ENCODE results near the gene ITGB7. TPM values are rescaled to one million over a fixed set of nuclear protein-coding genes. Genes with fewer than 3 reads are reported as not detected.

Gene ITGB7
- total and polyA plus RNA-seq, 9 of the 15 experiments (the other 6 are each of a cell fraction or from before 2014, with no cell fraction given) = 0.06 to 2.0 (median 0.67) TPM

DNA sequence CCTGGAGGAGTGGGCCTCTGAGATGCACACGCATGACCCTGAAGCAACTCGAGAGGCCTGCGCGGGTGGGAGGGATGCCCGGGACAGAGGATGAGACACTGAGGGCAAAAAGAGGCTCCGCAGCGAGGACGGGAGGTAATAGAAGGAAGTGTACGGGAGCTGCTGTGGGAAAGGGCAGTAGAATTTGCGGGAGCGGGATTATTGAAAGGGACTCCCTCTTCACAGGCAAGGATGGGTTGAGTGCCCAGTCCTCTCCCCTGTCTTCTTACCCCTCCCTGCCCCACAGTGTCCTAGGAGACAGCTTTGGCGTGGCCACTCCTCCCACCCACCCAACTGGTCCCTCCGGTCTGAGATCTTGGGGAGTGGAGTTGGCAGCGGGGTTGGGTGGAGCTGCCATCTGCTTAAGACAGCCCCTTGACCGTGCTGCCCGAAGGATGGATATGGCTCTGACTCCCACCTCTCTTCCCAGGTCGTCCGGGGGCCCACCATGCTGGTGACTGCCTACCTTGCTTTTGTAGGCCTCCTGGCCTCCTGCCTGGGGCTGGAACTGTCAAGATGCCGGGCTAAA, 45.4 kb upstream of the ITGB7 start (continued):
- TF ChIP-seq JUN (IDR thresholded peaks at IDR 0.05; ENCODE audit: borderline replicate concordance, low read depth, low read length) = no peak
- no peak for TF ChIP-seq JUN (CRISPR knock-in tag; IDR thresholded peaks at IDR 0.05; ENCODE audit: borderline replicate concordance)
- TF ChIP-seq, protein P1, sequence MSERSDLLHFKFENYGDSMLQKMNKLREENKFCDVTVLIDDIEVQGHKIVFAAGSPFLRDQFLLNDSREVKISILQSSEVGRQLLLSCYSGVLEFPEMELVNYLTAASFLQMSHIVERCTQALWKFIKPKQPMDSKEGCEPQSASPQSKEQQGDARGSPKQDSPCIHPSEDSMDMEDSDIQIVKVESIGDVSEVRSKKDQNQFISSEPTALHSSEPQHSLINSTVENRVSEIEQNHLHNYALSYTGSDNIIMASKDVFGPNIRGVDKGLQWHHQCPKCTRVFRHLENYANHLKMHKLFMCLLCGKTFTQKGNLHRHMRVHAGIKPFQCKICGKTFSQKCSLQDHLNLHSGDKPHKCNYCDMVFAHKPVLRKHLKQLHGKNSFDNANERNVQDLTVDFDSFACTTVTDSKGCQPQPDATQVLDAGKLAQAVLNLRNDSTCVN (CRISPR knock-in tag; IDR thresholded peaks at IDR 0.05) = no peak
- no peak for TF ChIP-seq NR2C1 (IDR thresholded peaks at IDR 0.05)
- TF ChIP-seq NR2C1 (tag; IDR thresholded peaks at IDR 0.05) = no peak
- TF ChIP-seq MEF2A (IDR thresholded peaks at IDR 0.05; ENCODE audit: control insufficient read depth, low read depth, low read length) = no peak
- TF ChIP-seq SAP30 (IDR thresholded peaks at IDR 0.05; ENCODE audit: borderline replicate concordance, insufficient read depth, low read depth, low read length, poor library complexity, severe bottlenecking) = peak; percentile 5
- no peak for TF ChIP-seq ZZZ3 (IDR thresholded peaks at IDR 0.05)
- TF ChIP-seq, protein P2, sequence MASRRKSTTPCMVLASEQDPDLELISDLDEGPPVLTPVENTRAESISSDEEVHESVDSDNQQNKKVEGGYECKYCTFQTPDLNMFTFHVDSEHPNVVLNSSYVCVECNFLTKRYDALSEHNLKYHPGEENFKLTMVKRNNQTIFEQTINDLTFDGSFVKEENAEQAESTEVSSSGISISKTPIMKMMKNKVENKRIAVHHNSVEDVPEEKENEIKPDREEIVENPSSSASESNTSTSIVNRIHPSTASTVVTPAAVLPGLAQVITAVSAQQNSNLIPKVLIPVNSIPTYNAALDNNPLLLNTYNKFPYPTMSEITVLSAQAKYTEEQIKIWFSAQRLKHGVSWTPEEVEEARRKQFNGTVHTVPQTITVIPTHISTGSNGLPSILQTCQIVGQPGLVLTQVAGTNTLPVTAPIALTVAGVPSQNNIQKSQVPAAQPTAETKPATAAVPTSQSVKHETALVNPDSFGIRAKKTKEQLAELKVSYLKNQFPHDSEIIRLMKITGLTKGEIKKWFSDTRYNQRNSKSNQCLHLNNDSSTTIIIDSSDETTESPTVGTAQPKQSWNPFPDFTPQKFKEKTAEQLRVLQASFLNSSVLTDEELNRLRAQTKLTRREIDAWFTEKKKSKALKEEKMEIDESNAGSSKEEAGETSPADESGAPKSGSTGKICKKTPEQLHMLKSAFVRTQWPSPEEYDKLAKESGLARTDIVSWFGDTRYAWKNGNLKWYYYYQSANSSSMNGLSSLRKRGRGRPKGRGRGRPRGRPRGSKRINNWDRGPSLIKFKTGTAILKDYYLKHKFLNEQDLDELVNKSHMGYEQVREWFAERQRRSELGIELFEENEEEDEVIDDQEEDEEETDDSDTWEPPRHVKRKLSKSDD (conservative IDR thresholded peaks at IDR 0.05; ENCODE audit: low read length) = no peak
- TF ChIP-seq ZNF316 (IDR thresholded peaks at IDR 0.05) = no peak
- no peak for TF ChIP-seq EWSR1 (IDR thresholded peaks at IDR 0.05; ENCODE audit: borderline replicate concordance, low read depth, partially characterized antibody)
- no peak for TF ChIP-seq TCF3 (CRISPR knock-in tag; IDR thresholded peaks at IDR 0.05)
- no peak for TF ChIP-seq ZNF224 (CRISPR knock-in tag; IDR thresholded peaks at IDR 0.05)
- no peak for TF ChIP-seq SMAD4 (CRISPR knock-in tag; conservative IDR thresholded peaks at IDR 0.05)
- TF ChIP-seq, protein P3, sequence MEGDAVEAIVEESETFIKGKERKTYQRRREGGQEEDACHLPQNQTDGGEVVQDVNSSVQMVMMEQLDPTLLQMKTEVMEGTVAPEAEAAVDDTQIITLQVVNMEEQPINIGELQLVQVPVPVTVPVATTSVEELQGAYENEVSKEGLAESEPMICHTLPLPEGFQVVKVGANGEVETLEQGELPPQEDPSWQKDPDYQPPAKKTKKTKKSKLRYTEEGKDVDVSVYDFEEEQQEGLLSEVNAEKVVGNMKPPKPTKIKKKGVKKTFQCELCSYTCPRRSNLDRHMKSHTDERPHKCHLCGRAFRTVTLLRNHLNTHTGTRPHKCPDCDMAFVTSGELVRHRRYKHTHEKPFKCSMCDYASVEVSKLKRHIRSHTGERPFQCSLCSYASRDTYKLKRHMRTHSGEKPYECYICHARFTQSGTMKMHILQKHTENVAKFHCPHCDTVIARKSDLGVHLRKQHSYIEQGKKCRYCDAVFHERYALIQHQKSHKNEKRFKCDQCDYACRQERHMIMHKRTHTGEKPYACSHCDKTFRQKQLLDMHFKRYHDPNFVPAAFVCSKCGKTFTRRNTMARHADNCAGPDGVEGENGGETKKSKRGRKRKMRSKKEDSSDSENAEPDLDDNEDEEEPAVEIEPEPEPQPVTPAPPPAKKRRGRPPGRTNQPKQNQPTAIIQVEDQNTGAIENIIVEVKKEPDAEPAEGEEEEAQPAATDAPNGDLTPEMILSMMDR (IDR thresholded peaks at IDR 0.05 in 2 of 3, conservative IDR thresholded peaks at IDR 0.05 in 1 of 3; ENCODE audit: insufficient read depth in 2 of 3, low read depth in 1 of 3, low read length in 3 of 3) = 0 out of 6 replicates have a peak, but pooled peaks of 1 of the 3 experiments have one; percentile 18
- no peak for TF ChIP-seq POLR2AphosphoS2 (IDR thresholded peaks at IDR 0.05; ENCODE audit: low read length)
- TF ChIP-seq RUNX1 (IDR thresholded peaks at IDR 0.05; ENCODE audit: low read depth) = no peak
- TF ChIP-seq, protein P4, sequence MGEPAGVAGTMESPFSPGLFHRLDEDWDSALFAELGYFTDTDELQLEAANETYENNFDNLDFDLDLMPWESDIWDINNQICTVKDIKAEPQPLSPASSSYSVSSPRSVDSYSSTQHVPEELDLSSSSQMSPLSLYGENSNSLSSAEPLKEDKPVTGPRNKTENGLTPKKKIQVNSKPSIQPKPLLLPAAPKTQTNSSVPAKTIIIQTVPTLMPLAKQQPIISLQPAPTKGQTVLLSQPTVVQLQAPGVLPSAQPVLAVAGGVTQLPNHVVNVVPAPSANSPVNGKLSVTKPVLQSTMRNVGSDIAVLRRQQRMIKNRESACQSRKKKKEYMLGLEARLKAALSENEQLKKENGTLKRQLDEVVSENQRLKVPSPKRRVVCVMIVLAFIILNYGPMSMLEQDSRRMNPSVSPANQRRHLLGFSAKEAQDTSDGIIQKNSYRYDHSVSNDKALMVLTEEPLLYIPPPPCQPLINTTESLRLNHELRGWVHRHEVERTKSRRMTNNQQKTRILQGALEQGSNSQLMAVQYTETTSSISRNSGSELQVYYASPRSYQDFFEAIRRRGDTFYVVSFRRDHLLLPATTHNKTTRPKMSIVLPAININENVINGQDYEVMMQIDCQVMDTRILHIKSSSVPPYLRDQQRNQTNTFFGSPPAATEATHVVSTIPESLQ (CRISPR knock-in tag; IDR thresholded peaks at IDR 0.05) = 0 out of 2 replicates have a peak, but pooled peaks have one; percentile 35
- no peak for TF ChIP-seq RAD51 (IDR thresholded peaks at IDR 0.05; ENCODE audit: borderline replicate concordance, low read depth)
- 0 out of 2 replicates have a peak, but pooled peaks have one; percentile 39 for TF ChIP-seq CEBPG (CRISPR knock-in tag; IDR thresholded peaks at IDR 0.05)
- no peak for TF ChIP-seq CEBPG (tag; conservative IDR thresholded peaks at IDR 0.05 in 1 of 2, IDR thresholded peaks at IDR 0.05 in 1 of 2)
